C4-2B (cell line): ENCODE data around the gene GEMIN8.

Source experiments
- ZFX ChIP-seq: fragments of 450-650 bp; IDR thresholded peaks from 2 replicates; pipeline ENCODE4 v1.6.1; 2017
- TF ChIP-seq, protein P1 (sequence below): fragments of 450-650 bp; conservative IDR thresholded peaks from 2 replicates; pipeline ENCODE4 v1.5.1; 2017; ENCODE audit warnings: mild to moderate bottlenecking

DNA sequence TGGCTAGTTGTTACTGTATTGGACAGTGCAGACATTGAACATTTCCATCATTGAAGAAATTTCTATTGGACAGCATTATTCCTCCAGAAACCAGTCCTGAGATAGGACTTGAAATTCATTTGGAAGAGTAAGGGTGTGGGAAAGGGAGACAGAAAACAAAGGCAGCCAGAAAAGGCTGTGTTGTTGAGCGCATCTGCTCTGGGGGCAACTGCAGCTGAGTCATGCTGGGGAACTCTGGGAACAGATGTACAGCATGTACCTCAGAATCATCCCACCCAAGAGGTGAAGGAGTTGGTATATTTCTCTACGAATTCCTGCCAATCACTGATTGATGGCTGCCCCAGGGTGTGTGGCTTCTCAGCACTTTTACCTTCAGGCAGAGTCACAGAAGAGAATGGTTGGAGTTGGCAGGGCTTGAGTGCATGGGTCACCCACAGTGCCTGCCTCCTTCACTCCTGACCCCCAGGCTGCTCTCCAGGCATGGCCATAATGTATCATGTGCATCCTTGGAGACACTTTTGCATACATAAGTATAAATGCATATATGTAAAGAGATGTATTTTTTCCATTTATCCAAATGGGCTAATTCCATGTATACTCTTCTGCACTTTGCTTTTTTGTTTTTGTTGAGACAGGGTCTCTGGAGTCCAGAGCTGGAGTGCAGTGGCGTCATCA is 39.4 kb downstream of the GEMIN8 start:
- TF ChIP-seq, protein P1, sequence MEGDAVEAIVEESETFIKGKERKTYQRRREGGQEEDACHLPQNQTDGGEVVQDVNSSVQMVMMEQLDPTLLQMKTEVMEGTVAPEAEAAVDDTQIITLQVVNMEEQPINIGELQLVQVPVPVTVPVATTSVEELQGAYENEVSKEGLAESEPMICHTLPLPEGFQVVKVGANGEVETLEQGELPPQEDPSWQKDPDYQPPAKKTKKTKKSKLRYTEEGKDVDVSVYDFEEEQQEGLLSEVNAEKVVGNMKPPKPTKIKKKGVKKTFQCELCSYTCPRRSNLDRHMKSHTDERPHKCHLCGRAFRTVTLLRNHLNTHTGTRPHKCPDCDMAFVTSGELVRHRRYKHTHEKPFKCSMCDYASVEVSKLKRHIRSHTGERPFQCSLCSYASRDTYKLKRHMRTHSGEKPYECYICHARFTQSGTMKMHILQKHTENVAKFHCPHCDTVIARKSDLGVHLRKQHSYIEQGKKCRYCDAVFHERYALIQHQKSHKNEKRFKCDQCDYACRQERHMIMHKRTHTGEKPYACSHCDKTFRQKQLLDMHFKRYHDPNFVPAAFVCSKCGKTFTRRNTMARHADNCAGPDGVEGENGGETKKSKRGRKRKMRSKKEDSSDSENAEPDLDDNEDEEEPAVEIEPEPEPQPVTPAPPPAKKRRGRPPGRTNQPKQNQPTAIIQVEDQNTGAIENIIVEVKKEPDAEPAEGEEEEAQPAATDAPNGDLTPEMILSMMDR = no peak
- no peak for TF ChIP-seq ZFX
